ENCODE measurements around the gene F11R.
"Not testable (repeated sequence)": the region's sequence is repeated elsewhere in the genome, so short reads cannot be mapped to it uniquely, and the experiment has no call there.

The F11R gene

GRCh38 chr1:161020509-161021164 is at the start of gene F11R:
TSS of gene F11R (minus strand) at chr1:161021152. CDS start at chr1:161021073, 79 bp downstream.
- peak; percentile 83 for DNase-seq

GRCh38 chr1:161069731-161070270 is 48.8 kb upstream of the F11R start, which contains the start of gene ARHGAP30:
TSS of gene ARHGAP30 (minus strand) at chr1:161069891. CDS start at chr1:161069624, 267 bp downstream.
- peak; percentile 69 for DNase-seq

- DNase-seq = no peak
Measured at GRCh38 chr1:161069241-161069640, 48.3 kb upstream of the F11R start.

- DNase-seq = peak; percentile 28
Measured at GRCh38 chr1:161068306-161069234, 47.6 kb upstream of the F11R start.

- DNase-seq = no peak
Measured at GRCh38 chr1:161066694-161067093, 45.7 kb upstream of the F11R start.

GRCh38 chr1:161065681-161066080 is 44.7 kb upstream of the F11R start:
- DNase-seq = not testable (repeated sequence)

- not testable (repeated sequence) for DNase-seq
Measured at GRCh38 chr1:161063936-161064335, 43.0 kb upstream of the F11R start.

GRCh38 chr1:161061419-161061818 is 40.5 kb upstream of the F11R start:
- no peak for DNase-seq

GRCh38 chr1:161059293-161059692 is 38.3 kb upstream of the F11R start:
- no peak for DNase-seq

- DNase-seq = no peak
Measured at GRCh38 chr1:161054805-161055204, 33.9 kb upstream of the F11R start.

GRCh38 chr1:161054232-161054631 is 33.3 kb upstream of the F11R start:
- DNase-seq = no peak

- no peak for DNase-seq
Measured at GRCh38 chr1:161052899-161053298, 31.9 kb upstream of the F11R start.

GRCh38 chr1:161051219-161051618 is 30.3 kb upstream of the F11R start:
- no peak for DNase-seq

GRCh38 chr1:161048949-161049722 is 28.2 kb upstream of the F11R start:
- no peak for DNase-seq

GRCh38 chr1:161047436-161048420 is 26.8 kb upstream of the F11R start:
- DNase-seq = no peak

GRCh38 chr1:161046605-161047228 is 25.8 kb upstream of the F11R start:
- peak; percentile 64 for DNase-seq

- peak; percentile 98 for DNase-seq
Measured at GRCh38 chr1:161045736-161046604, 25.0 kb upstream of the F11R start, which contains the start of gene USF1. TSS of gene USF1 (minus strand) at chr1:161045977. CDS start at chr1:161043275, 2,702 bp downstream.

- peak; percentile 92 for DNase-seq
Measured at GRCh38 chr1:161044908-161045735, 24.2 kb upstream of the F11R start.

- no peak for DNase-seq
Measured at GRCh38 chr1:161044535-161044907, 23.6 kb upstream of the F11R start.

Data from RPMI8226 (cell line).